HG02763 (cell line): ENCODE measurements around the gene SENP7.
"Not testable (repeated sequence)": the region's sequence is repeated elsewhere in the genome, so short reads cannot be mapped to it uniquely, and the experiment has no call there.

ENCODE experiments used
- ATAC-seq: cut with Tn5 transposase; IDR thresholded peaks from one replicate; pipeline ENCODE4 v1.9.1; 2021; ENCODE audit warnings: mild to moderate bottlenecking, moderate library complexity; ENCODE audit not compliant: unreplicated experiment

SENP7 gene

DNA sequence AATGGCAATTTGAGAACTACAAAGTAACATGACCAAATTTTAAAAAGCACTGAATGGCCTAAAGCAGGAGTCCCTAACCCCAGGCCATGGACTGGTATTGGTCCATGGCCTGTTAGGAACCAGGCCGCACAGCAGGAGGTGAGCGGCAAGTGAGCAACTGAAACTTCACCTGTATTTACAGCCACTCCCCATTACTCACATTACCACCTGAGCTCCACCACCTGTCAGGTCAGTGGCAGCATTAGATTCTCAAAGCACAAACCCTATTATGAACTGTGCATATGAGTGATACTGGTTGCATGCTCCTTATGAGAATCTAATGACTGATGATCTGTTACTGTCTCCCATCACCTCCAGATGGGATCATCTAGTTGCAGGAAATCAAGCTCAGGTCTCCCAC is 48.8 kb downstream of the SENP7 start:
- ATAC-seq: no peak

DNA sequence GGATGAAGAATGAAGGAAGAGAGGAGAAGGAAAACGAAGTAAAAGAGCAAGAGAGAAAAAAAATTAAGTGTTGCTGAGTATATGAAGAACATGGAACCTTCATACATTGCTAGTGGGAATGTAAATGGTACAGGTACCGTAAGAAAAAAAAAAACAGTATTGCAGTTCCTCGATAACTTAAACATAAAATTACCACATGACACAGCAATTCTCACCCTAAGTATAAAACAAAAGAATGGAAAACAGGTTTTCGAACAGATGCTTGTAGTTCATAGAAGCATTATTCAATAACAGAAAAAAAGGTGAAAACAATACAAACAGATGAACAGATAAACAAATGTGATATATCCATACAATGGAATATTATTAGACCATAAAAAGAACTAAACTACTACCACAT is 51.6 kb downstream of the SENP7 start:
- no peak for ATAC-seq

- no peak for ATAC-seq
These were observed 54.6 kb downstream of the SENP7 start for GRCh38 chr3:101458387-101458786.

GRCh38 chr3:101454629-101455028 is 58.4 kb downstream of the SENP7 start:
- ATAC-seq: no peak

DNA sequence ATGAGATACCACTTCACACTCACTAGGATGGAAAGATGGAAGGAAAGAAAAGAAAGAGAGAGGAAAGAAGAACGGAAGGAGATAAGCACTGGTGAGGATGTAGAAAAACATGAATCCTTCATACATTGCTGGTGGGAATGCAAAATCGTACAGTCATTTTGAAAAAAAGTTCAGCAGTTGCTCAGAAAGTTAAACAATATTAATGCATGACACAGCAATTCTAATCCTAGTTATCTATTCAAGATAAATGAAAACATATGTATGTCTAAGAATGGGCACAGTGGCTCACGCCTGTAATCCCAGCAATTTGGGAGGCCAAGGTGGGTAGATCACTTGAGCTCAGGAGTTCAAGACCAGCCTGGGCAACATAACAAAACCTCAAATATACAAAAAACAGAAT is 59.1 kb downstream of the SENP7 start:
- no peak for ATAC-seq

GRCh38 chr3:101438641-101439040 is 74.4 kb downstream of the SENP7 start:
- not testable (repeated sequence) for ATAC-seq

GRCh38 chr3:101433652-101434051 is 79.4 kb downstream of the SENP7 start:
- ATAC-seq: no peak

DNA sequence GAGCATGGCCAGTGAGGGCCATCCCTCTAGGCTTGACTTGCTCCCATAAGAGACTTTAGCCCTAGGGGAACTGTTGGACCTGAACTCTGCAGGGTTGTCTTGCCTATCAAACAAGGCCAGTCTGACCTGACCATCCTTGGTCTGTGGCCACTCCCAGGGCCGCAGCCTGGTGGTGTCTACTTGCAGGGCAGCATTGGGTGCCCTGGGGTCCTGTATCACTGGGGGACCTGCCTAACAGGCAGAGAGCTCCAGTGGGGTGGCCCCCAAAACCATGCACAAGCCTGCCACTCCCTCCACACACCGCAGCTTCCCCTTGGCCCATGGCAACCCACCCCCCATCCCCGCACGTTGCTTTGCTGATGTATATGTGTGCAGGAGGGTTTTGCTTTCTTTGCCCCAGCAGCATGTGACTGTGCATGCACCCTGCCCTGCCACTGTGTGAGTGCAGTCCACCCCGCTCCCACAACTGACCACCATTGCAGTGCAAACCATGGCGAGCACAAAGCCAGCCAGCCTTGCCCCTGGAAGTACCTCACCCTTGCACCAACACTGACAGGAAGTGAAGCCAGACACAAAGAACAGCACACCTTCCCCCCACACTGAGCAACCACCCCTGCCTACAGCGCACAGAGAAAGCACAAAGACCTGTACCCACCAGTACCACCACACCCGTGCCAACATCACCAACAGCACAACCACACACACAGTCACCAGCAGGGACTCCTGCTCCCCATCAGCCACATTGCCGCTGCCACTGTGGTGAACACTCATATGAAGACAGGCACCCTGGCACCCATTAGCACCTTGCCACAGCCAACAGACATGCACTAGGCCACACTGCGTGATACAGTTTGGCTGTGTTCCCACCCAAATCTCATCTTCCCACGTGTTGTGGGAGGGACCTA is 88.8 kb downstream of the SENP7 start:
- ATAC-seq: no peak

DNA sequence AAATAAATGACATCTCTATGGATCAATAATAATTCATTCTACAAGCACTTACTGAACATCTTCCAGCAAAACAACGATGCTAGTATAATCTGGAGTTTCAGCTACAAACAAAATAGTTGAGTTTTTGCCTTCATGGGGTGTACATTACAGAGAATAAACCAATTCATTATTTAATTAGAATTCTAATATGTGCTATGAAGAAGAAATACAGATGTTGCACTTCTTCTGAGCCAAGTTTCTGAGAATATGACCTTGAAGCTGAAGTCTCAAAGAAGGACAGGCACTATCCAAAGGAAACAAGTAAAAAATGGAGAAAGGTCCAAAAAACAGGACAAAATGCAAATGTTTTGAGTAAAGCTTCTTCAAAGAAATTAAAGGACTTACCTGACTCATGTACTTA is 94.2 kb downstream of the SENP7 start:
- ATAC-seq: no peak

- no peak for ATAC-seq
These were observed 98.9 kb downstream of the SENP7 start for GRCh38 chr3:101414121-101414520.

GRCh38 chr3:101413656-101414055 is 99.4 kb downstream of the SENP7 start:
- no peak for ATAC-seq

GRCh38 chr3:101391413-101391950 is 121.5 kb downstream of the SENP7 start:
- no peak for ATAC-seq

GRCh38 chr3:101388706-101389105 is 124.3 kb downstream of the SENP7 start:
- no peak for ATAC-seq

DNA sequence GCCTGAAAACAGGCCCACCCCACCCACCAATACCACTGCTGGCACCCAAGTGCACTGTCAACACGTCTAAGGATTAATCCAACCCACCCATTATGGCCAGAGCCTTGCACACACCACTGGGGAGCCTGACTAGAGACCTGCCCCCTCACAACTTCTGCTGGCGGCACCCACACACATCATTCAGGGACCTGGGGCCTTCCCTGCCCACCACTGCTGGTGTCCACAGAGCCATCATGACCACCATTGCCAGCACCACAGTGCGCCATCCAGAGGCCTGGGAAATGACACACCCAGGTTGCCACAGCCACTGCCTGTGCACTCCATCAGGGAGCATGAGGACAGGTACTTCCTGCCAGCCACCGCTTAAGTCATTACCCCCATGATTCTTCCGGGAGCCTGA is 125.7 kb downstream of the SENP7 start:
- ATAC-seq: no peak

GRCh38 chr3:101384426-101384825 is 128.6 kb downstream of the SENP7 start:
- ATAC-seq: no peak

GRCh38 chr3:101383656-101384055 is 129.4 kb downstream of the SENP7 start:
- ATAC-seq: no peak

- no peak for ATAC-seq
These were observed 129.8 kb downstream of the SENP7 start for GRCh38 chr3:101383156-101383575.

DNA sequence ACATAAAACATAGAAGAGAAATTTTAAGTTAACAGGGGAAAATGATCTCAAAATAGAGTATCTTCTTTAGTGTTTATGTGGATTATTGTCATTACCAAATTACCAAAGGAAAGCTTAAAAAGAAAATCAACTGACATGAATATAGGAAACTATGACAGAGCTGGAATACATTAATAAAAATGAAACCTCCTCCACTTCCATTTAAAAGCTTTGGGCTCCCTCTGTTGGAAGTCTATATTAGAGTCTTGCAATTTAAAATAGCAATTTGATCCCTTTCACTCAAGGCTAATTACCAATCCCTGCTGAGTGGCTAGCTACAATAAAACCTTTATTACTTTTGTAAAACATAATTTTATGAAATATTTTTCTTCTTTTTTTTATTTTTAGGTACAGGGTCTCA is 131.2 kb downstream of the SENP7 start:
- ATAC-seq: no peak

DNA sequence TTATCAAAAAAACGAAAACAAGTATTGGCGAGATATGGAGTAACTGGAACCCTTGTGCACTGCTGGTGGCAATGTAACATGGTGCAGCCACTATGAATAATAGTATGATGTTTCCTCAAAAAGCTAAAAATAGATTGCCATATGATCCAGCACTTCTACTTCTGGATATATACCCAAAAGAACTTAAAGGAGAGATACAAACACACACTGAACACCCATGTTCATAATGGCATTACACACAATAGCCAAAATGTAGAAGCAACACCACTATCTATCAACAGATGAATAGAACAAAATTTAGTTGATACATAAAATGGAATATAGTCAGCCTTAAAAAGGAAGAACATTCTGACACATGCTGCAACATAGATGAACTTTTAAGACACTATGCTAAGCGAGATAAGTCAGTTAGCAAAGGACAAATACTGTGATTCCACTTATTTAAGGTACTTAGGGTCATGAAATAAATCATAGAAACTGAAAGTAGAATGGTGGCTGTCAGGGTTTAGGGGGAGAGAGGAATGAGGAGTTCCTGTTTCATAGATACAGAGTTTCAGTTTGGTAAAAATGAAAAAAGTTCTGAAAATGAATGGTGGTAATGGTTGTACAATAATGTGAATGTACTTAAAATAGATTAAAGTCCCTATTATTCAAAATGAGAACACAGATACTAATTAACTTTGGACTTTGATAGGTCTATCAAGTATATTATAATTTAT is 133.2 kb downstream of the SENP7 start:
- ATAC-seq: peak; percentile 94

DNA sequence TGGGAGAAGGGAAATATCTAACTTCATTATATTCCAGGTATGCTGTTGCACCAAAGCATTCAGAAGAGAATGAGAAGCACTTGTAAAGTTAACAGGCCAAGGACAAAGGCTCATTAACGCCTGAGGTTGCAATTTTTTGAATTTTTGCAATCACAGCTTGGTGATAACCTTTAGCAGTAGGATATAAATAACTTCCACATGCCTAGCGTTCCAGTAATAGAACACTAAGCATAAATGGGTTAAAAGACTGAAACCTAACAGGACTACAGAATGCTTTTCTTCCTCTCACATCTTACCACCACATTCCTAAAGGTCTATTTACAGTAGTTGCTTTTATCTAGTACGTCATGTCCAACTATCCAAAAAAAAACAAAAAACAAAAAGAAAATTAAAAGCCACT is 135.2 kb downstream of the SENP7 start:
- ATAC-seq: no peak

- ATAC-seq: no peak
These were observed 135.8 kb downstream of the SENP7 start for GRCh38 chr3:101377209-101377608.

DNA sequence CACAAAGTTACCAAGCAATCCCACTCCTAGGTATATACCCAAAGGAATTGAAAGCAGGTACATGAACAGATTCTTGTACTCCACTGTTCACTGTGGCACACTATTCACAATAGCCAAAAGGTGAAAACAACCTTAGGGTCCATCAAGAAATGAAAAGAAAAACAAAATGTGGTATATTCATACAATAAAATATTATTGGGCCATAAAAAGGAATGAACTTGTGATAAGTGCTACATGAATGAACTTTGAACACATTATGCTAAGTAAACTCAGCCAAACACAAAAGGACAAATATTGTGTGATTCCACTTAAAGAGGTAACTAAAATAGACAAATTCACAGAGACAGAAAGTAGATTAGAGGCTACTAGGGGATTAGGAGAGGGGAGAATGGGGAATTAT is 137.4 kb downstream of the SENP7 start:
- no peak for ATAC-seq
